Esophagus mucosa (tissue), 1 donor: ENCODE results near the gene CEACAM20. TPM values are rescaled to one million over a fixed set of nuclear protein-coding genes. Genes with fewer than 3 reads are reported as not detected.
"Not testable (repeated sequence)": the region's sequence is repeated elsewhere in the genome, so short reads cannot be mapped to it uniquely, and the experiment has no call there.

ENCODE experiments used
- ATAC-seq: fragments of 200-7000 bp; cut with Tn5 transposase; one replicate; pipeline ENCODE4 v1.9.1; 2020
- total RNA-seq: library from RNA; stranded (reverse); gene quantifications from one replicate; pipeline ENCODE4 v1.2.4, GENCODE V29; 2023
- donor health status: DM: yes; HTN: yes; CAD: no.

Gene CEACAM20
- total RNA-seq, 1 donor from 2014 or later, result not detected

DNA sequence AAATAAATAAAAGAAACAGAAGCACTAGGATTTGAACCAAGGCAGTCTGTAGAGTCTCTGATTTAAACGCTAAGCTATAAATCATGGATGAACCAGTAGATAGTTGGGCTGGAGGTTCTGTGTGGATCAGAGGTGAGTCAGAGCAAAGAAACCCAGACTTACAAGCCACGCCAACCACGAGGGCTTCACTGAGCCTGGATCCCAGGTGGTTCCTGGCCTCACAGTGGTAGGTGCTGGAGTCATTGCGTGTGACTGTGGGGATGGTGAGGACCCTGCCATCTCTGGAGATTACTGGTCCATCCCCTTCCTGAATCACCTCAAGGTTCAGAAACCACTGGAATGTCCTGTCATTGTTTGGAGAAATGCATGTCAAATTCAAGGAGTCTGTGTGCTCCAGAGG is 19.3 kb upstream of the CEACAM20 start:
- no peak for ATAC-seq

DNA sequence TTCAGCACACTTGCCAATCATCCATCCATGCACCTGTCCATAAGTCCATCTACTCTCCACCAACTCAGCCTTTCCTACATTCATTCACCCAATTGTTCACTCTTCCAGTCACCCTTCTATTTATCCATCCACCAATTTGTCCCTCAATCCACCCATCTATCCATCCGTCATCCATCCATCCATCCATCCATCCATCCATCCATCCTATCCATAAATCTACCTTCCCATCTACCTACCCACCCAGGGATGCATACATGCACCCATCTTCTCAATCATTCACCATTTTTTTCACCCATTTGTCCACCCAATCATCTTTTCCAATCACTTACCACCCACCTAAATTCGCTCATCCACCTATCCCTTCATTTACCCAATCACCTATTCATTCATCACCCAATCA is 14.6 kb upstream of the CEACAM20 start:
- ATAC-seq, result no peak

DNA sequence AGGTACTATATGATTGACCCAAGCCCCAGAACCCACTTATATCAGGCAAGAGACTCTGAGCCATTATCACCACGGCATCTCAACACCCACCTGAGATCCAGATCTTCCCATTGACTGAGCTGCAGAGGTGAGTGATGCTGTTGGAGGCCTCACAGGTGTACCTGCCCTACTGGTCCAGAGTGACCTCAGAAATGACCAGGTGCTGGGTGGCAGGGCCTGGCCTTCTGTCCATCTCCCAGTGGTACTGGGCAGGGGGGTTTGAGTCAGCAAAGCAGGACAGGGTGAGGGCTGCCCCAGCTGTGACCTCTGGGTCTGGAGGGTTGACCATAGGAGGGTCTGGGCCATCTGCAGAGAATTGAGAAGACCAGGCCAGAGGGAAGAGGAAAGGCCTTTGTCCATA is 13.2 kb upstream of the CEACAM20 start:
- no peak for ATAC-seq

DNA sequence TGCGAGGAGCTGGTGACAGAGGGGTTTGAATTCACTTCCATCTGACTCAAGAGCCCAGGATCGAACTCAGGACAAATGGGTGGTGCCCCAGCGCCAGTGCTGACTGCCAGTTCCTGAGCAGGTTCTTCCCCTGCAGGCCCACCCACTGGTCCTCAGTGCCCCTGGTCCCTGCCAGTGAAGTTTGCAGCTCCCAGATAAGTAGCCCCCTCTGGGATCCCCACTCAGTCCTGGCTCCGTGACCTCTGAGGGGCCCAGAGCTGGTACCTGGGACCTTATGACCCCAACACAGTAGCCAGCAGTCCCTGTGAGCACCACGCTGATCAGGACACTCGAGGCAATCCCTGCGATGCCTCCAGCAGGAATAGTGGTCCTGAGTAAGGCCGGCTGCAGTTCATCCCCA is 11.3 kb upstream of the CEACAM20 start:
- no peak for ATAC-seq

DNA sequence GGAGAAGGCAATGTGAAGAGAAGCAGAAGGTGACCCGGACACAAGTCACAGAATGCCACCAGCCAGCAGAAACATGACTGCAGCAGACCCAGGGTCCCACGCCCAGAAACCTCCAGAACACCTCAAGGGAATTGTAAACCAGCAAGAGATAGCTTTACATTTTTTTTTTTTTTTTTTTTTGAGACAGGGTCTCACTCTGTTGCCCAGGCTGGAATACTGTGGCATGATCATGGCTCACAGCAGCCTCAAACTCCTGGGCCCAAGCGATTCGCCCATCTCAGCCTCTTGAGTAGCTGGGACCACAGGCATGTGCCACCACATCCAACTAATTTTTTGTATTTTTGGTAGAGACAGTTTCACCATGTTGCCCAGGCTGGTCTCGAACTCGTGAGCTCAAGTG is 10.5 kb upstream of the CEACAM20 start:
- ATAC-seq, result no peak

DNA sequence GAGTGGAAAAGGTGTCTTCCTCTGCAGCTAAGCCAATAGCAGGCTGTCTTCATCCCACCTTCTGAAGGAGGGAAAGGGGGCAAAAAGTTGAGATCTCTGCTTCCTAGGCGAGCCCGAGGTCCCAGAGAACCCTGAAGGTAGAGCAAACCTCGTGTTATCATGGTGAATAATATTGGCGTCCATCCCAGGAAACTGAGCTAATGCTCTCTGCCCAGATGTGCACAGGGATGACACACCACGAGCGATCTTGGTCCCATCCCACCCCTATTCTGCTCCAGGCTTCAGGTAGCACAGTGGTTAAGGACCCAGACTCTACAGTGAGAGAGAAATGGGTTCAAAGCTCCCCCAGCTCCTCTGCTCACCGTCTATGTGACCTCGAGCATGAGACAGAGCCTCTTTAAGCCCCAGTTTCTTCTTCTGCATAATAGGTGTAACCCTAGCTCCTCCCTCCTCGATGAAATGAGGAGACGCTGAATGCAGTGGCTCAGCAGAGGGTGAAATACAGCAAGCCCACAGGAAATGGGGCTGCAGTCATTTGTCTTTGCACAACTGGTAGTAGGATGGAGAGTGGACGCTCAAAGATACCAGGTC is 9.9 kb upstream of the CEACAM20 start:
- ATAC-seq, result no peak

DNA sequence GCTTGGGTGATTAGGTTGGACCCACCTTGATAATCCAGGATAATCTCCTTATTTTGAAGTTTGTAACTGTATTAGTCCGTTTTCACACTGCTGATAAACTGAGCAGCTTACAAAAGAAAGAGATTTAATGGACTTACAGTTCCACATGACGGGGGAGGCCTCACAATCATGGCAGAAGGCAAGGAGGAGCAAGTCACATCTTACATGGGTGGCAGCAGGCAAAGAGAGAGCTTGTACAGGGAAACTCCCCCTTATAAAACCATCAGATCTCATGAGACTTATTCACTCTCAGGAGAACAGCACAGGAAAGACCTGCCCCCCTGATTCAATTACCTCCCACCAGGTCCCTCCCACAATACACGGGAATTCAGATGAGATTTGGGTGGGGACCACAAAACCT is 5.9 kb upstream of the CEACAM20 start:
- not testable (repeated sequence) for ATAC-seq

DNA sequence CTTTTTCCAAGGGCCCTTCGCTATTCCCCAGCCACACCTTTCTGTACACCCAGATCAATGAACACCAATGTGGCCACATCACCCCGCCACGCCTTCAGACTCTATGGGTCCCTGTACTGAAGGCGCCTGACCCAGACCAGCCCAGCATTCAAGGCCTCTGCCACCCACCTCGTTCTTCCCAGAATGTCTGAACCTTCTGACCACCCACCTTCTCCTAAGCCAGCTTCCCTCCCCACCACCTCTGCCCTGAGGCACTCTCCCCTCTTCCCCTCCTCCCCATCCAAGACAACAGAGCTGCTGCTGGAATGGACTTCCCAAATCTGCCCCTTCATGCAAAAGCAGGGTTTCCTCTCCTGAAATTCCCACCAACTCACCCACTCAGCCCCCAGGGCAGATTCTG is 3.3 kb upstream of the CEACAM20 start:
- no peak for ATAC-seq

DNA sequence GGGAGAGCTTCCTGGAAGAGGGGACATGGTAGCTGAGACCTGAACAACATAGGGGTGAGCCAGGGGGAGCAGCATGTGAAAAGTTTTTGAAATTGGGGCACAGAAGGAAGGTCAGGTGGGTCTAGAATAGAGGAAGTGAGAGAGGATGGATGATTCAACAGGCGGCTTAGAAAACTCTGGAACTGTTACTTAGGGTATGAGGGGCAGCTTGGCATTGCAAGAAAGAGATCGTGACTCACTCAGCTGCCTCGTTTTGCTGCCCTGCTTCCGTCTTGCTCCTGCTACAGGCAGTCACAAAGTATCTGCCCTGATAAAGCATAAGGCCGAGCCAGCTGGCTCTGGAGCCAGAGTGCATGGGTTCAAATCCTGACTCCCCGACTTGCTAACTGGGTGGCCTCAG is 1.3 kb upstream of the CEACAM20 start:
- peak; percentile 23 for ATAC-seq

DNA sequence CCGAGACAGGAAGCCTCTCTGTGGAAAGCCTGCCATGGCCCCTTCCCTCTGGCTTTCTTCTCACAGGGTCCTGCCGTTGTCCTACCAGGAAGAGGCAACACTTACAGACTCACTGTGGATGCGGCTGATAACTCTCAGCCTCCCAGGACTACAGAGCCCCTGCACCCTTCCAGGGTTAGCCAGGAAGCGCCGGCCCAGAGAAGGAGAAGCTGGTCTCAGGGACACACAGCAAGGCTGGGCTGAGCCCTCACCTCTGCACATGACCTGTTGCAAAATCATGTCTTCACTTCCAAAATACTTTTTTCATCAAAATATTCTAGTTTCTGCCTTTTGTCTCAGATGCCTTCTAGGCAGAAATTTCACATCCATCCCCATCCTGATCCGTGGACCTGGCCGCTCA is 1.9 kb downstream of the CEACAM20 start:
- ATAC-seq, result no peak

DNA sequence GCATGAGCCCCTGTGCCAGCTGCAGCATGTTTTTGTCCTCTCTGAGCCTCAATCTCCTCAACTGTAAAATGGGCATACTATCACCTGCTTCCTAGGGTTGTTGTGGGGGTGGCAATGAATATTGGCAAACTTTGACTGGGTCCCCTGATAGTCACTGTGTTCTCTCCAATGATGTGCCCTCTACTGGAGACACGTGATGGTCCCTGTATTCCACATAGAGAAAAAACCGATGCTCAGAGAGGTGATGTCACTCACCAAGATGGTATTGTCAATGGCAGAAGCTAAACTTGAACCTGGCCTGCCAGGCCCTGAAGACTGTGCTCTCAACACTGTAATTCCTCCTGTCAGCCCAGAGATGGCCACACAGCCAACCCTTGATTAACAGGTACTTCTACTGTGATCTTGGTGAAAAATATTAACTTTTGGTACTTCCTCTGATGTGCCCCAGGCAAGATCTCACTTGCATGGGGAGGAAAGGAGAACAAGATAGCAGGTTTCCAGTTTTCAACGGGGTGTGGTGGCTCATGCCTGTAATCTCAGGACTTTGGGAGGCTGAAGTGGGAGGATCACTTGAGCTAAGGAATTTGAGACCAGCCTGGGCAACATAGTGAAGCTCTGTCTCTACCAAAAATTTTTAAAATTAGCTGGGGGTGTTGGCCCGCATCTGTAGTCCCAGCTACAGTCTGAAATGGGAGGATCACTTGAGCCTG is 3.6 kb downstream of the CEACAM20 start:
- ATAC-seq, result no peak

DNA sequence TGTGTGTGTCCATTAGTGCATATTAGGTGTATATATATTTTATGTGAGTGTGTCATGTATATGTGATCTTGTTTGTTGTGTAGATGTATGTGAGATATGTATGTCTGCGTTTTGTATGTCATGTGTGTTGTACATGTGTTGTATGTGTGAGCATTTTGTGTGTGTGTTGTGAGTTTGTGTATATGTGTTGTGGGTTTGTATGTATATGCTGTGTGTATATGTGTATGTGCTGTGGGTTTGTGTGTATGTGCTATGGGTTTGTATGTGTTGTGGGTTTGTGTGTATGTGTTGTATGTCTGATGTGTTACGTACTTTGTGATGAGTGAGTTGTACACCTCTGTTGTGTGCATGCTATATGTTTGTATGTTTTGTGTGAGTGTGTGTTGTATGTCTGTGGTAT is 8.1 kb downstream of the CEACAM20 start:
- ATAC-seq, result no peak

DNA sequence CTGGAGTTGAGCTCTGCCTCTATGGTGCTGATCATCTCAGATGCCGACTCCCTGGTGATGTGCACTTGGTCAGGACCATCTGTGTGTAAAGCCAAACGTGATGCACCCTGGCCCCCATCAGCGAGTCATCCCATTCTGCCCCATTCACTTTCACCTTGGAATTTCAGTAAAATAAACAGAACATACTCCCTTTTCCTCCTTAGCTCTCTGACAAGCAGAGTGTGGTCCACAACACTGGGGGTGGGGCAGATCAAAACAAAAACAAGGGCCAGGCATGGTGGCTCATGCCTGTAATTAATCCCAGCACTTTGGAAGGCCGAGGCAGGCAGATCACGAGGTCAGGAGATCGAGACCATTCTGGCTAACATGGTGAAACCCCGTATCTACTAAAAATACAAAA is 12.3 kb downstream of the CEACAM20 start:
- no peak for ATAC-seq

DNA sequence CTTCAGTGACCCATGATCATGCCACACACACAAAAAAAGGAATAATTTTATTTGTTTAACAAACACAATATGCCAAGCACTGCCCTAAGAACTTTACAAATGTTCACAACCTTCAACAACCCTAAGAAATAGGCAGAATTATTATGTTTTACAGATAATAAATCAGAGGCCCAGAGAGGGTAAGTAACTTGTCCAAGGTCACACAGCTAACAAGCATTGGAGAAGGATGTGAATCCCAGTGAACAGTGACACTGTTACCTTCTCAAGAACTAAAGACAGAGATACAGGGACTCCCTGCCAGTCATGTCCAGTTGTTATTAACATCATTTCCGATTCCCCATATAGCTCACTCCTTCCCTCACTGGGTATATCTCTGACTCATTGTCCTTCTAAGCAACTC is 13.6 kb downstream of the CEACAM20 start:
- no peak for ATAC-seq

DNA sequence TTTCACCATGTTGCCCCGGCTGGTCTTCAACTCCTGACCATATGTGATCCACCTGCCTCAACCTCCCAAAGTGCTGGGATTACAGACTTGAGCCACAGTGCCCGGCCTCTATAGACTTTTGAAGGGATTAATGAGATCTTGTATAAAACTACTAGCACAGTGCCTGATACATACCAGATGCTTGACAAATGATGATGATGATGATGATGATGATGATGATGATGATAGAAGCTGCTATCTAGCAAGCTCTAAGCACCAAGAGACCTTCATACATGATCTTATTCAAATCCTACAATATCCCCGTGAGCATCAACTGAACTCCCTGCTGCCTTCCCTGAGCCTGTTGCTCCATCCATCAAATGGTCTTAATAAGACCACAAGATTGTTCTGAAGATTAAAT is 14.4 kb downstream of the CEACAM20 start:
- ATAC-seq, result no peak

DNA sequence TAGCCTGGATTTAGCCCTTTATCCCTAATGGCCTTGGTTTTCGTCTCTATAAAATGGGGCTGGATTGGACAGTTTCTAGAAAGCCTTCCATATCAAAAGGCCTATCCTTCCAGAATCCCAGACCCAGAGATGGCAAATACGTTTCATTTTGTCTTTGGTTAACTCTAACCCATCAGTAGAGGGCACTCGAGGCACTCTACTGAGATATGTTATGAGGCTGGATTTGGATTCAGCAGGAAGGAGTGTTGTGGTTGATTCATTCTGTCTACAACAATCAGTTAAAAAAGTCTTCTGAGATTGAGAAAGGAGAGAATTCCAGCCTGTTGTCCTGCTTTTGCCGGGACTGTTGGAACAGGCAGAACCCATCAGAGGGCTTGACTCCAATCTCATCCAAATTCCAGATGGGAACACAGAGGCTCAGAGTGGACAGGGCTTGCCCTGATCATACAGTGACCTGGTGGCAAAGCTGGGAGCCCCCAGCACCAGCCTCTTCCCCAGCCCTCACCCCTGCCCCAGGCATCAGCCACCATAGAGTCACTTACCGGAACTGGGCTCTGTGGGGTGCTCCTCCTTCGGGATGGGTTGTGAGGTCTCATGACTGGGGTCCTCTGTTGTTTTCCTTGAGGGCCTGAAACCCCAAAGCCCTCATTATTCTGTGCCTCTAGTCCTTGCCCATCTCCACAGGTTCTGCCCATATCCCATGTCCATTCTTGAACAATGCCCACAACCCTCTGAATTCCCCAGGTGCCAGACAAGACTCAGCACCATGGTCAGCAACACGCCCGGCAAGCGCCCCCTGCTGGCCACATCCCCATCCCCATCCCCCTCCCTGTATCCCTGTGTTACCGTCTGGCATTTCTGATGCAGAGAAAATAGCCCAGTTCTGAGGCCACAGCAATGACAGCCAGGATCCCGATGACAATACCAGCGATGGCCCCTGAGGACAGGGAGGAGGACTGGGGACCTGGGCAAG is 16.9 kb downstream of the CEACAM20 start:
- ATAC-seq, result peak; percentile 83

DNA sequence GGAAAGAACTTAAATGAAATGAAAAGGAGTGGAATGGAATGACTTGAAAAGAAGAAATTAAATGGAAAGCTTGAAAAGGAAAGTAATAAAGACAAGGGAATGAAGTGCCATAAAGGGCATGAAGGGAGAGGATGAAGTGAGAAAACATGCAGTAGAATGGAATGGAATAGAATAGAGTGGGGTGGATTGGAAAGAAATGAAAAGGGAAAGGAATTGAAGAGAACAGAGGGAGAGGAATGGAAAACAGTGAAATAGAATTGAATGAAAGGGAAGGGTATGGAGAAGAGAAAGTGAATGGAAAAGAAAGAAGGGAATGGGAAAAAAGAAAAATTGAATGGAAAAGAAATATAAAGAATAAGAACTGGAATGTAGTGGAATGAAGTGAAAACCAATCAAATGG is 20.0 kb downstream of the CEACAM20 start:
- ATAC-seq, result no peak

DNA sequence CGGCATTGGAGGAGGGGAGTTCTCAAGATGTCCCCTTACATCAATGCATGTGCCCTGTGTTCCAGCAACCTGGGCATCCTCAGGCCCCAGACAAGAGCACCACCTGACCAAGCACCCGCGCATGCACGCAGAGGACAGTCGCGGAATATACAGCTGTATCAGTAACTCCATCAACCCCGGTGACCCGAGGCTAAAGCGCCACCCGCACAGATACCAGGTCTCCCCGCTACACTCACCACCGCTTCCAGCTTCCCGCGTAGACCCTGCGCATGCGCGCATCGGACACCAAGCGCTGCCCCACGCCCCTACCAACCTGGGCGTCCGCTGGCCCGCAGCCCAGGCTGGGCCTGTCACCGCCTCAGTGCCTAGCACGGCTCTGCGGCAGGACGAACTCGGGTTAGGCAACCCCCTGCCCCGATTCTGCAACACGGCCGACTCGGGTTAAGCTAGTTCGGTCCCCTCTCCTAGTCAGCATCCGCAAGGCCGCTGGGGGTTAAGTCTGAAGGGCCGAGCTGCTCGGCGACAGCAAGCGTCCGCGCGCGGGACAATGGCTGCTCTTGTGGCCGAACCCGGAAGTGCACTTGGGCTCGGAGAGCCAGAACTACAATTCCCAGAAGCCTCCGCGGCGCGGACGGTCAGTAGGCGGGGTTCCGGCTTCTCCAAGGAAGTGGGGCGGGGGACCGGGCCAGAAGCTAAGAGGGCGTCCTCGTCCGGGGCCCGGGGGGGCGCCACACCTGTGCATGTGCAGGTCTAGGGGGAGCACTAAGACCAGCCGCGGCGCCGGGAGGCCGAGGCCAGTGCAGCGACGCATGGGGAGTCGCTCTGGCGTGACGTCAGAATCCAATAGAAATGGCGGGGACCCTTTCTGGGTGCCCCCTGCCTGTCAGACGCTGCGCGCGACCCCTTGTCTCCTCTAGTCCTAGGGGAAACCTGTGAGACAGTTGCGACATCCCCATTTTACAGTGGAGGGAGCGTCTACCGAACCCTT is 29.2 kb downstream of the CEACAM20 start, which contains the start of gene ZNF180:
ZNF180 (minus strand) TSS at position 561 of the 988 bp plus-strand sequence. CDS start 3,188 bp downstream, outside the sequence.
- peak; percentile 92 for ATAC-seq

DNA sequence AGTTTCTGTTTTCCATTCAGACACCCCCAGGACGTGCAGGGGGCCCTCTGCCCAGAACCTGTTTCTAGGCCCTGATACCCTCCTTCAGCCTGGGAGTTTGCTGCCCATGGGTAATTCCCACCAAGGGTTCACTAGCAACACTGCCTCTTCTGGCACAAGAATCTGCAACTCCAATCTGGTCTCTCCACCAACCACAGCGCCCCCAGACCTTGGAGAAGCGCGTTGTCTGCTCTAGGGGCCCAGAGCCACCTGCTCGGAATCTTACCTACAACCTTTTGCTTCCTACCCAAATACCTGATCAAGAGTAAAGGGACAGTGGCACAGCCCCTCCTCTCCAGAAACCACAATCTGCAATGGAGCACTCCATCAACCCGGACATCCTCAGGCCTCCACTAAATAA is 29.9 kb downstream of the CEACAM20 start:
- ATAC-seq, result no peak

DNA sequence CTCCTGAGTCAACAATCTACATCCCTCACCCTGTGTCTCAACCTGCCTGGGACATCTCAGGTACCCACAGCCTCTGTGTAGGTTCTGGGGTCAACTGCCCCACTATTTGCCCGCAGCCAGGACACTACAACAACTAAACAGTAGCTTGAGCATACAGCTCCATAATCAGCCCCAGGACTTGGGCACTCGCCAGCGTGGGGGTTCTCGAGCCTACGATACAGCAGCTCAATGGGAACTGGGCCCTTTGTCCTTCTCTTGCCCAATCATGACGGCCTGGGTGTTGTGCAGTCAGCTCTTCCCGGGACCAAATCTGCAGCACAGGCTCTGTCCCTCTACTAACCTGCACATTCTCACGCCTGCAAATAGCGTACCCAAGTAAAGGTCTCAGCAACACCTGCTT is 30.5 kb downstream of the CEACAM20 start:
- ATAC-seq, result no peak

DNA sequence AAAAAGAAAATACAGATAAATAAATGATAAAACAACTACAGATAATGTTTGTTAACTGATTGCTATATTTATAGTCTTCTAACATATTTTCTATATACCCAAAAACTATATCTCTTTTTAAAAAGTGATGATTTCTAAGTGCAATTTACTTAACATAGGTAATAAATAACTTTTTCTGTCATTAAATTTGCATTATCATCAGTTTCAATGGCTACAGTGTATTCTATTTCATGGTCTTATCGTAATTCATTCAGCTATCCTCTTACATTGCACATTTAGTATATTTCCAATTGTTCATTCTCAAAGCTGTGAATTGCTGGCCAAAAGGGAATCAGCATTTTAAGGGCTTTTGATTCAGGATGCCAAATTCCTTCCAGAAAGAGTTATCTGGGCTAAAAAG is 32.8 kb downstream of the CEACAM20 start:
- no peak for ATAC-seq
